ENCODE results near the gene FAM236C. TPM values are rescaled to one million over a fixed set of nuclear protein-coding genes. Genes with fewer than 3 reads are reported as not detected.
"Not testable (repeated sequence)": the region's sequence is repeated elsewhere in the genome, so short reads cannot be mapped to it uniquely, and the experiment has no call there.

FAM236C gene
- not detected in 2 replicates for total RNA-seq (2014; rRNA removed; shearing (Covaris generic); ENCODE audit: low replicate concordance)

DNA sequence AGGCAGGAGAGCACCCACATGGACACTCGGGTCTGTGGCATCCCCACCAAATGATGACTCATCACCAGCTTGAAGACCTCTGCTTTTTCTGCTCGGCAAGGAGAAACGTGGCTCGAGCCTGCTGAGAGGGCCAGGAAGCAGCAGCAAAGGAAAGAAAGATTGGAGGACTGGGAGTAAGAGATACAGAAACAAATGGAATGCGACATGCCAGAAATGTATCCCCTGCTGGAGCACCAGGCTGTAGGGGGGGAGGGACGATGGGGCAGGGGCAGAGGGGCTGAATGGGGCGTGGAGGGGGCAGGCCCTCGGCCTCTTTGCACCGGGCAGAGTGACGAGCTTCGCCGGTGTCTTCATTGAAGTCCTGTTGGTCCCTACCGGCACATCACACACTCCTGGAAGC, at the start of gene FAM236C:
Gene FAM236C, plus strand, starts transcription at position 301 of the 400 bp plus-strand sequence. CDS start 100 bp downstream, outside the sequence.
- H3K9me3 ChIP-seq, H3K27me3 ChIP-seq, H3K4me3 ChIP-seq, H3K36me3 ChIP-seq, DNase-seq: not testable (repeated sequence)

- not testable (repeated sequence) for H3K27me3 ChIP-seq, H3K4me3 ChIP-seq, H3K9me3 ChIP-seq, H3K36me3 ChIP-seq, DNase-seq
Observed at GRCh38 chrX:72882898-72883297, 29.5 kb upstream of the FAM236C start.

DNA sequence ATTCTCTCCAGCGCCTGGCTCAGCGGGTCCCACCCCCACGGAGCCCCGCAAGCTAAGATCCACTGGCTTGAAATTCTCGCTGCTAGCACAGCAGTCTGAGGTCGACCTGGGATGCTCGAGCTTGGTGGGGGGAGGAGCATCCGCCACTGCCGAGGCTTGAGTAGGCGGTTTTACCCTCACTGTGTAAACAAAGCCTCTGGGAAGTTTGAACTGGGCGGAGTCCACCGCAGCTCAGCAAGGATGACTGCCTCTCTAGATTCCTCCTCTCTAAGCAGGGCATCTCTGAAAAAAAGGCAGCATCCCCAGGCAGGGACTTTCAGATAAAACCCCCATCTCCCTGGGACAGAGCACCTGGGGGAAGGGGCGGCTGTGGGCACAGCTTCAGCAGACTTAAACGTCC, 22.7 kb upstream of the FAM236C start:
- not testable (repeated sequence) for DNase-seq, H3K4me3 ChIP-seq, H3K36me3 ChIP-seq, H3K27me3 ChIP-seq, H3K9me3 ChIP-seq

DNA sequence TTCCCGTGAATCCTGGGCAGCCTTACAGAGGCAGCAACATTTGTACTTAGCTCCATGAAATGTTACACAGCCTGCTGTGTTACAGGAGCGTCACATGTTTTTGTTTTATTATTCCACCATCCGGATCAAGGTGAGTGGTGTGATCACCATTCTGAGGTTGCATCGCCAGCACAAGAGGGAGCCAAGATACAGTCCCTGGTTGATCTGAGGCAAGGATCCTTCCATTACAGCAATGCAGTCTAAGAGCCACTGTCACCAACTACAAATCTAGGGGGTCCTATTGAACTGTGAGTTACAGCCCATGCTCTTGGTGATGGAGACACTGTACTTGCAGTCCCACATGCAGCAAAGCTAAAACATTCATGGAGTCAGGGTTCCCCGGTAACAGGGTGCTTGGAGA, 3.7 kb downstream of the FAM236C start:
- not testable (repeated sequence) for H3K4me3 ChIP-seq, H3K9me3 ChIP-seq, H3K27me3 ChIP-seq, H3K36me3 ChIP-seq, DNase-seq

- not testable (repeated sequence) for H3K4me3 ChIP-seq, DNase-seq, H3K36me3 ChIP-seq, H3K9me3 ChIP-seq, H3K27me3 ChIP-seq
Observed at GRCh38 chrX:72932283-72932682, 19.9 kb downstream of the FAM236C start.

- not testable (repeated sequence) for DNase-seq, H3K9me3 ChIP-seq, H3K27me3 ChIP-seq, H3K4me3 ChIP-seq, H3K36me3 ChIP-seq
Observed at GRCh38 chrX:72936455-72936854, 24.0 kb downstream of the FAM236C start.

DNA sequence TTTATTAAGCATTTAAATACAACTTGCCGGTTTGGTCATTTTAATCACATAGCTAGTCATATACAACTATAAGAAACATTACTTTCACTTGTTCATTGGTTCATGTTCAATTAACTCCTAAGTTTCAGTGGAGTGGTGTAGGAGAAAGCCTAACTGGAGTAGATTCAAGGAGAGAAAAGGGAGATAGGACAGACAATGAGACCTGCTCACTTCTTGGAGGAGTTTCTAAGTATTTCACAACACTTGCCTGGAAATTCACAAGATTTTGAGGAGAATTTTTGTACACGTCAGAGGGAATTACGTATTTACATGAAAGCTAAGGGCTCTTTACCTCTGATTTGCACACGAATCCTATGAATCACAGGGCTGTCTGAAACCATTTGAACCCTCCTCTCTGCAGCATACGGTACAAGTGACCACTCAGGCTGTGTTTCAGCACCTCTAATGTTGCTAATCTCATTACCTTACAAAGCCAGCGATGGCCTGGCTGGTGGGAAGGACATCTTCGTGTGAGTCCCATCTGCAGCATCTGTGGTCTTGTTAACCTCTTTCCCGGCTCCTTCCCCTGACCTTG, 24.6 kb downstream of the FAM236C start:
- not testable (repeated sequence) for DNase-seq, H3K27me3 ChIP-seq, H3K9me3 ChIP-seq, H3K4me3 ChIP-seq, H3K36me3 ChIP-seq

- DNase-seq, H3K27me3 ChIP-seq, H3K9me3 ChIP-seq, H3K4me3 ChIP-seq, H3K36me3 ChIP-seq: not testable (repeated sequence)
Observed at GRCh38 chrX:72937906-72938305, 25.5 kb downstream of the FAM236C start, which contains the start of gene FAM236A. TSS of gene FAM236A (plus strand) at chrX:72938206. CDS start at chrX:72938263, 57 bp downstream.

GRCh38 chrX:72942272-72942671, 29.9 kb downstream of the FAM236C start:
- H3K9me3 ChIP-seq, H3K36me3 ChIP-seq, DNase-seq, H3K4me3 ChIP-seq, H3K27me3 ChIP-seq: not testable (repeated sequence)

GRCh38 chrX:72943035-72943818, 30.8 kb downstream of the FAM236C start:
- not testable (repeated sequence) for H3K9me3 ChIP-seq, DNase-seq, H3K4me3 ChIP-seq, H3K27me3 ChIP-seq, H3K36me3 ChIP-seq

GRCh38 chrX:72943819-72944169, 31.4 kb downstream of the FAM236C start, which contains the start of gene DMRTC1:
TSS of gene DMRTC1 (minus strand) at chrX:72943837. CDS start at chrX:72875694, 68,143 bp downstream.
- DNase-seq, H3K9me3 ChIP-seq, H3K27me3 ChIP-seq, H3K36me3 ChIP-seq, H3K4me3 ChIP-seq: not testable (repeated sequence)

- DNase-seq, H3K27me3 ChIP-seq, H3K4me3 ChIP-seq, H3K9me3 ChIP-seq, H3K36me3 ChIP-seq: not testable (repeated sequence)
Observed at GRCh38 chrX:72959971-72960370, 47.6 kb downstream of the FAM236C start.

Other genes starting within 250 kb of the FAM236C start
- 1.6 and 2.1 TPM in 2 replicates for gene PHKA1, start 198.3 kb upstream of the FAM236C start, total RNA-seq (2014; rRNA removed; shearing (Covaris generic); ENCODE audit: low replicate concordance)
- gene DMRTC1B, start 135.7 kb upstream of the FAM236C start, total RNA-seq (2014; rRNA removed; shearing (Covaris generic); ENCODE audit: low replicate concordance) = not detected in 2 replicates
- gene FAM236B, start 130.0 kb upstream of the FAM236C start, total RNA-seq (2014; rRNA removed; shearing (Covaris generic); ENCODE audit: low replicate concordance) = not detected in 2 replicates
- gene FAM236D, start 104.4 kb upstream of the FAM236C start, total RNA-seq (2014; rRNA removed; shearing (Covaris generic); ENCODE audit: low replicate concordance) = not detected in 2 replicates
- not detected in 2 replicates for gene FAM236A, start 25.6 kb downstream of the FAM236C start, total RNA-seq (2014; rRNA removed; shearing (Covaris generic); ENCODE audit: low replicate concordance)
- not detected in 2 replicates for gene DMRTC1, start 31.2 kb downstream of the FAM236C start, total RNA-seq (2014; rRNA removed; shearing (Covaris generic); ENCODE audit: low replicate concordance)
- not detected in 2 replicates for gene PABPC1L2B, start 90.3 kb downstream of the FAM236C start, total RNA-seq (2014; rRNA removed; shearing (Covaris generic); ENCODE audit: low replicate concordance)
- gene PABPC1L2A, start 166.9 kb downstream of the FAM236C start, total RNA-seq (2014; rRNA removed; shearing (Covaris generic); ENCODE audit: low replicate concordance) = not detected in 2 replicates

All from MG63 (cell line).